Sigmoid colon (tissue), 4 donors: ENCODE data around the gene PRLH.

Experiments
- CTCF ChIP-seq, 4 experiments: fragments of 450-650 bp in 3 of 4; fragments of 200-600 bp in 1 of 4; IDR thresholded peaks; one replicate each; pipeline ENCODE4 v1.5.1; 2016 to 2019; ENCODE audit warnings: antibody characterized with exemption in 4 of 4, mild to moderate bottlenecking in 3 of 4, moderate library complexity in 2 of 4
- POLR2A ChIP-seq, 2 donors: fragments of 450-650 bp; IDR thresholded peaks; one replicate each; pipeline ENCODE4 v1.6.1; 2016; ENCODE audit warnings: antibody characterized with exemption in 2 of 2, mild to moderate bottlenecking in 2 of 2, moderate library complexity in 2 of 2
- POLR2AphosphoS5 ChIP-seq, 4 donors: sonication (generic); formaldehyde crosslinking; IDR thresholded peaks; one replicate each; pipeline ENCODE4 v1.6.1; 2017; ENCODE audit warnings: antibody characterized with exemption in 4 of 4

- TF ChIP-seq CTCF (IDR thresholded peaks at IDR 0.05) (no peak), POLR2AphosphoS5 (IDR thresholded peaks at IDR 0.05) (no peak), POLR2A (IDR thresholded peaks at IDR 0.05) (no peak)
These were observed 10.6 kb downstream of the PRLH start for GRCh38 chr2:237576974-237577373.
